ENCODE measurements around the gene SKI.
A peak's percentile ranks its signal among the peaks of the same experiment; 100 is the strongest.

SKI gene

GRCh38 chr1:2226525-2227345 lies 1.4 kb upstream of the SKI start:
- peaks cover 31 to 34% of the 10 kb centered on the region in 2 experiments for H3K4me1 ChIP-seq (ENCODE audit: control insufficient read depth in 1 of 2, insufficient read depth in 1 of 2, low read depth in 1 of 2, low read length in 1 of 2)
- peaks cover 30% of the 10 kb centered on the region for H3K27me3 ChIP-seq
- no peaks in the 10 kb centered on the region for H3K36me3 ChIP-seq
- peak overlapping the region; percentile 71 to 74 for H3K4me3 ChIP-seq (ENCODE audit: low read depth in 1 of 2, low read length in 1 of 2)
- H3K9me3 ChIP-seq: no peaks in the 10 kb centered on the region
- TF ChIP-seq CTCF (IDR thresholded peaks at IDR 0.05): no peak
- H3K27ac ChIP-seq: peak overlapping the region; percentile 91

- H3K27ac ChIP-seq: peak overlapping the region; percentile 91
- H3K36me3 ChIP-seq: no peaks in the 10 kb centered on the region
- peaks cover 30% of the 10 kb centered on the region for H3K27me3 ChIP-seq
- H3K4me1 ChIP-seq (ENCODE audit: control insufficient read depth in 1 of 2, insufficient read depth in 1 of 2, low read depth in 1 of 2, low read length in 1 of 2): peaks cover 39 to 42% of the 10 kb centered on the region in 2 experiments
- no peaks in the 10 kb centered on the region for H3K9me3 ChIP-seq
- TF ChIP-seq CTCF (IDR thresholded peaks at IDR 0.05): peak; percentile 76
- peak overlapping the region; percentile 71 to 74 for H3K4me3 ChIP-seq (ENCODE audit: low read depth in 1 of 2, low read length in 1 of 2)
Measured at GRCh38 chr1:2227346-2228156, 568 bp upstream of the SKI start.

GRCh38 chr1:2228694-2229036 lies 546 bp downstream of the SKI start:
- Histone ChIP-seq H3K9me3 (no peaks in the 10 kb centered on the region), H3K4me1 (ENCODE audit: control insufficient read depth in 1 of 2, insufficient read depth in 1 of 2, low read depth in 1 of 2, low read length in 1 of 2) (peaks cover 50 to 53% of the 10 kb centered on the region in 2 experiments), H3K36me3 (no peaks in the 10 kb centered on the region), H3K27me3 (peaks cover 30% of the 10 kb centered on the region), H3K4me3 (ENCODE audit: low read depth in 1 of 2, low read length in 1 of 2) (peak overlapping the region; percentile 85 to 97), H3K27ac (peak overlapping the region; percentile 83)
- no peak for TF ChIP-seq CTCF (IDR thresholded peaks at IDR 0.05)

- Histone ChIP-seq H3K27ac (peak overlapping the region; percentile 83), H3K4me3 (ENCODE audit: low read depth in 1 of 2, low read length in 1 of 2) (peak overlapping the region; percentile 85 to 97), H3K27me3 (peaks cover 28% of the 10 kb centered on the region), H3K9me3 (no peaks in the 10 kb centered on the region), H3K36me3 (no peaks in the 10 kb centered on the region), H3K4me1 (ENCODE audit: control insufficient read depth in 1 of 2, insufficient read depth in 1 of 2, low read depth in 1 of 2, low read length in 1 of 2) (peaks cover 56 to 59% of the 10 kb centered on the region in 2 experiments)
- TF ChIP-seq CTCF (IDR thresholded peaks at IDR 0.05): no peak
Measured at GRCh38 chr1:2229037-2229864, 1.1 kb downstream of the SKI start.

Data from neutrophil (primary cell).